GM10266 (cell line): ENCODE results near the gene ASB15.

Experiments used
- DNase-seq: peaks from one replicate; pipeline ENCODE4 v3.0.0; 2012; ENCODE audit errors: extremely low spot score
- CTCF ChIP-seq: IDR thresholded peaks from 2 replicates; pipeline ENCODE4 v1.5.1; 2012; ENCODE audit warnings: mild to moderate bottlenecking, low read depth; ENCODE audit not compliant: control insufficient read depth, insufficient read depth; ENCODE audit errors: missing control alignments

Gene ASB15

GRCh38 chr7:123647106-123647730, 45.6 kb downstream of the ASB15 start:
- DNase-seq, result no peak
- no peak for TF ChIP-seq CTCF

- no peak for DNase-seq
- TF ChIP-seq CTCF, result no peak
These were observed 48.3 kb downstream of the ASB15 start for GRCh38 chr7:123649964-123650363.

GRCh38 chr7:123650595-123650994, 49.0 kb downstream of the ASB15 start:
- TF ChIP-seq CTCF, result no peak
- no peak for DNase-seq

GRCh38 chr7:123652406-123652805, 50.8 kb downstream of the ASB15 start:
- no peak for TF ChIP-seq CTCF
- DNase-seq, result no peak

- no peak for TF ChIP-seq CTCF
- no peak for DNase-seq
These were observed 51.5 kb downstream of the ASB15 start for GRCh38 chr7:123653162-123653561.

GRCh38 chr7:123655614-123656013, 54.0 kb downstream of the ASB15 start, which contains the start of gene LMOD2:
TSS of gene LMOD2 (plus strand) at chr7:123655866. CDS start at chr7:123655964, 98 bp downstream.
- DNase-seq, result no peak
- TF ChIP-seq CTCF, result no peak

- TF ChIP-seq CTCF, result no peak
- DNase-seq, result no peak
These were observed 55.1 kb downstream of the ASB15 start for GRCh38 chr7:123656544-123657303.
